HuH-7.5 (cell line): Measurements from ENCODE around the gene MPO.

Experiments used
- DNase-seq: peaks from one replicate; pipeline ENCODE4 v3.0.0; 2011; ENCODE audit warnings: low spot score

The MPO gene

DNA sequence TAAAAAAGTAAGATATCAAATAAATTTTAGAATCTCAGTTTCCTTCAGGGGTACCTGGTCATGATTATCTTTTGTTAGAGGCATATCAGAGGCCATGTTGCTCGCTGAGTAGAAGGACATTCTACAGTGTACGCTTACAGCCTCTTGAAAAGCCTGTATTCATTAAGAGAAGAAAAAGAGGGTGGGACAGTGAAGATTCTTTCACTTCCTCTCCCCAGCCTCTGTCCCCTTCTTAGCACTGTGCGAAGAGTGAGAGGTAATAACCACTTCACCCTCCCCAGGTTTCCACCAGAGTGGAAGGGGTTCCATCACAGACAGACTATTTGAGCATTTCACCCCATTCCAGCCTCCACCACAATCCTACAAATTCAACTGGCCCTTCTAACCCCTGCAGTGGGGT is 47.2 kb downstream of the MPO start:
- DNase-seq: no peak

DNA sequence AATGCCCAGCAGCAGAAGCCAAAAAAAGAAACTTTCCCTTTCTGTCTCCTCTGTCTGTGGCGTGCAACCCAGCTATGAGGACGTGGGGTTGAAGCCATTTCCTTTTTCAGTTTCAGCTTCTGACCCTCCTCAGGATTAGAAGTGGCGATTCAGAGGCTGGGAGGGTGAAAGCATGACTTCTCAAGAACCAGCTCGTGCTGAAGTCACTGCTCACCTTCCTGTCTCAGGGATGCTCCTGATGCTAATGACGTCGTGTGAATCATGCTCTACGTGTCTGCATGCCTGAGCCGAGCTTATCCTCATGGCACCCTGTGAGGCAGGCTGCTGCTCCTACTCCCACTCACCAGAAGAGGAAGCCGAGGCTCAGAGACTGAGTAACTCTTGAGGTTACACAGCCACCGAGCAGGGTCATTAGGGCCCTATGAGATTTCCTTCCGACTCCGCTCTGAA is 48.0 kb downstream of the MPO start:
- no peak for DNase-seq

DNA sequence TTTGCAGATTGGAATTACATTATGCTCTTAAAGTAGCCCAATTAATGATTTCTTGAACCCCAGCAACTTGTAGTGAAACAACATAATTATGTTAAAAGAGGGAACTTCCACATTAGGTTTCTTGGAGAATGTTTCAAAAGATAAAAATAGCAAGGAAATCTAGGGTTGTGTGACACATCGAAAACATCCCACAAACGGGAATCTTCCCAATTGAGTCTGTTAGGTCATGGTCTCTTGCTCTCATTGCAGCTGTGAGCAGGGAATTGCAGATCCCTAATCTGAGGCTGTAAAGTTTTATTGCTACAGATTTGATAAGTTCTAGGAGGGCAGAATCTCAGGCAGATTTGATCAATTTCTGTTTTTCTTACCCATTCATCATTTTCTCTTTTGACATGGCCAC is 49.1 kb downstream of the MPO start:
- DNase-seq: no peak

DNA sequence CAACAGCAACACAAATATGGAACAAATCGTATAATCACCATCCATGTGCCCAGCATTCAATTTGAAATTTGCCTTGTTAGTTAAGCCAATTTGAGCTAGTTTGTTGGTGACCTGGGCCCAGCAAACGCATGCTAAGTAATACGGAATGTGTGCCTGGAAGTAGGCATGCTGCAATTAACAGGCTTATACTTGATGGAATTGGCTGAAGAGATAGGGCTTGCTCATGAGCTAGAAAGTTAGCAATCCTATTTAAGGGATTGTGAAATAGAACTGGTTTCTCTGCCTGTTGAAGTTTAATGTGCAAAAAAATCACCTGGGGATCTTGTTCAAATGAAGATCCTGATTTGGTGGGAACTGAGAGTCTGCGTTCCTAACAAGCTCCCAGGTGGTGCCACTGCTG is 50.9 kb downstream of the MPO start:
- DNase-seq: no peak

DNA sequence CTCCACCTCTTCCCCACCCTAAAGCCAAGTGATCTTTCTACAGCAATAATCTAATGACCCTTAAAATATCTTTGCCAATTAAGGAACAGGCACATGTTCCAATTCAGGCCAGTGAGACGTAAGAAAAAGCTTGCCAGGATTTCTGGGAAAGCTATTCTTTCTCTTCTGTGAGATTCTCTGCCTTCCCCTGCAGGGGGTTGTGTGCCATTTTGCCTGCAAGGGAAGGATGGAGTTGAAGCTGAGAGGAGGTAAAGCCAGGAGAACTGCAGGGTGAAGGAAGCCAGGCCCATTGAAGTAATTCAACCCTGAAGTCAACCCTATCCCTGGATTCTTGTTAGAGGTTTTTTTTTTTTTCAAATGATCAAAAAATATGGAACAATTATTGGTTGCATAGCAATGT is 51.4 kb downstream of the MPO start:
- DNase-seq: no peak

GRCh38 chr17:58228679-58229078 is 52.1 kb downstream of the MPO start:
- DNase-seq: no peak

DNA sequence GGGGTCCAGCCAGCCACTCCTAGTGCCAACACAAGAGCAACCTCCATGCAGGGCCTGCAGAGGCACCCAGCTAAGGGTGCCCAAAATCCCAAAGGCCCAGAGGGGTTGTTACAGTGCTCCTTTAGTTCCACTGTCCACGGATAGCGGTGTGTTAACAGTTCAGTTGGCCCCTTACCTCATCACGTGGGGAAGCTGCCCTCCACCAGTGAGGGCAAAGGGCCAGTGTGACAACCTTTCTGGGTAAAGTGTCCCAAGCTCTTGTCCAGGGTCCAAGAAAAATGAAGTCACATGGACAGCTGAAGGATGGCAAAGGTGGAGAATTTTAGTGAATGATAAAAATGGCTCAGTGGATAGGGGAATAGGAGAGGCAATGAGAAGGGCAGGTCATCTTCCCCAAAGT is 53.0 kb downstream of the MPO start:
- no peak for DNase-seq

DNA sequence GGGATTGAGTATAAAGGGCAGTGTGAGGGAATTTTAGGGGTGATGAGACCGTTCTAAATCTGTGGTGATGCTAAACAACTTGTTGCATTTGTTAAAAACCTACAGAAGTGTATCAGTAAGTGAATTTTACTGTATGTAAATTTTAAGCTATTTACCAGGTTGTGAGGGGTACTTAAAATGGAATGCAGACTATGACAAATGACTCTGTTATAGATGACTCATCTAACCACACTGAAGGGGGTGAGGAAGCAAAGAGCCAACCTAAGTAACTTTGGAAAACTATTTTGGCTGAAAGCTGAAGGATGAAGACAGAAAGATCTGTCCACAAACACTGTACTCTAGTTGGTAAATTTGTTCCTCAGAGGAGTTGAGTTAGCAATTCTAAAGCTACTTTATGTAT is 56.4 kb downstream of the MPO start:
- DNase-seq: no peak
